ENCODE measurements around the gene DBX1.

DNA sequence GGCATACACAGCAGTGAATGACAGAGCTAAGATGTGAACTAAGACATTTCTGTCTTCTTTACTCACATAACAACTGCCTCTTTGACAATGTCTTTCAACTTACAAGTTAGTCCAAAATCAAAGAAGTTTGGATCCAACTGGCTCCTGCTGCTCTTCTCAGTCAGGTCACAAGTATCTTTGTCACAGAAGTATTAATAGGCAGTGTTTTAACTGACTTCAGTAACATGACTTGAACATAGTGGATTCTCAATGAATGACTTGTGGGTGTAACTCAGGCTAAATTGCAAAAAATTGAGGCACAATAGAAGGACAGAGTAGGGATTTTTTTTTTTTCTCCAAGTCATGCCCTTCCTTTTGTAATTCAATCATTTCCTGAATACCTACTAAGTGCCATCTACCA is 22.6 kb downstream of the DBX1 start:
- TF ChIP-seq, protein P1, sequence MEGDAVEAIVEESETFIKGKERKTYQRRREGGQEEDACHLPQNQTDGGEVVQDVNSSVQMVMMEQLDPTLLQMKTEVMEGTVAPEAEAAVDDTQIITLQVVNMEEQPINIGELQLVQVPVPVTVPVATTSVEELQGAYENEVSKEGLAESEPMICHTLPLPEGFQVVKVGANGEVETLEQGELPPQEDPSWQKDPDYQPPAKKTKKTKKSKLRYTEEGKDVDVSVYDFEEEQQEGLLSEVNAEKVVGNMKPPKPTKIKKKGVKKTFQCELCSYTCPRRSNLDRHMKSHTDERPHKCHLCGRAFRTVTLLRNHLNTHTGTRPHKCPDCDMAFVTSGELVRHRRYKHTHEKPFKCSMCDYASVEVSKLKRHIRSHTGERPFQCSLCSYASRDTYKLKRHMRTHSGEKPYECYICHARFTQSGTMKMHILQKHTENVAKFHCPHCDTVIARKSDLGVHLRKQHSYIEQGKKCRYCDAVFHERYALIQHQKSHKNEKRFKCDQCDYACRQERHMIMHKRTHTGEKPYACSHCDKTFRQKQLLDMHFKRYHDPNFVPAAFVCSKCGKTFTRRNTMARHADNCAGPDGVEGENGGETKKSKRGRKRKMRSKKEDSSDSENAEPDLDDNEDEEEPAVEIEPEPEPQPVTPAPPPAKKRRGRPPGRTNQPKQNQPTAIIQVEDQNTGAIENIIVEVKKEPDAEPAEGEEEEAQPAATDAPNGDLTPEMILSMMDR (IDR thresholded peaks at IDR 0.05) = no peak
- no peak for TF ChIP-seq ZFX (IDR thresholded peaks at IDR 0.05; ENCODE audit: borderline replicate concordance)
